Sigmoid colon (tissue), 4 donors: ENCODE results near the gene DAGLA.

Experiments used
- EP300 ChIP-seq, 4 donors: sonication (generic); formaldehyde crosslinking; IDR thresholded peaks; one replicate each; pipeline ENCODE4 v1.6.1; 2017; ENCODE audit warnings: antibody characterized with exemption in 4 of 4
- POLR2A ChIP-seq, 2 donors: fragments of 450-650 bp; IDR thresholded peaks; one replicate each; pipeline ENCODE4 v1.6.1; 2016; ENCODE audit warnings: antibody characterized with exemption in 2 of 2, mild to moderate bottlenecking in 2 of 2, moderate library complexity in 2 of 2
- POLR2AphosphoS5 ChIP-seq, 4 donors: sonication (generic); formaldehyde crosslinking; IDR thresholded peaks; one replicate each; pipeline ENCODE4 v1.6.1; 2017; ENCODE audit warnings: antibody characterized with exemption in 4 of 4
- TF ChIP-seq, protein P1 (sequence below), 4 experiments: fragments of 450-650 bp in 3 of 4; fragments of 200-600 bp in 1 of 4; IDR thresholded peaks; one replicate each; pipeline ENCODE4 v1.5.1; 2016 to 2019; ENCODE audit warnings: antibody characterized with exemption in 4 of 4, mild to moderate bottlenecking in 3 of 4, moderate library complexity in 2 of 4

DNA sequence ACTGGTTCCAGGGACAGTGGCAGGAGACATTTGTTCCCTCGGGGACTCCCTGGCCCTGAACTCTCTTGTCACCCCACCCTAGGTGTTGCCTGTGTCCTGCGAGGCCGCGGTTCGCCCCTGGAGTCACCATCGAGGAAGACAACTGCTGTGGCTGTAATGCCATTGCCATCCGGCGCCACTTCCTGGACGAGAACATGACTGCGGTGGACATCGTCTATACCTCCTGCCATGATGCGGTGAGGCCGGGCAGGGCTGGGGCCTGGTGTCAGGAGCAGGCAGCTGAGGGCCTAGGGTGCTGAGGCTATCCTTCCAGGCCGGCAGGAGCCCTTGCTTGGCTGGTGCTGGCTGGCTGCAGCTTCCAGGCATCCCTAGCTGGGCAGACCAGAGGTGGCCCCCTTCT lies 54.6 kb downstream of the DAGLA start:
- TF ChIP-seq, protein P1, sequence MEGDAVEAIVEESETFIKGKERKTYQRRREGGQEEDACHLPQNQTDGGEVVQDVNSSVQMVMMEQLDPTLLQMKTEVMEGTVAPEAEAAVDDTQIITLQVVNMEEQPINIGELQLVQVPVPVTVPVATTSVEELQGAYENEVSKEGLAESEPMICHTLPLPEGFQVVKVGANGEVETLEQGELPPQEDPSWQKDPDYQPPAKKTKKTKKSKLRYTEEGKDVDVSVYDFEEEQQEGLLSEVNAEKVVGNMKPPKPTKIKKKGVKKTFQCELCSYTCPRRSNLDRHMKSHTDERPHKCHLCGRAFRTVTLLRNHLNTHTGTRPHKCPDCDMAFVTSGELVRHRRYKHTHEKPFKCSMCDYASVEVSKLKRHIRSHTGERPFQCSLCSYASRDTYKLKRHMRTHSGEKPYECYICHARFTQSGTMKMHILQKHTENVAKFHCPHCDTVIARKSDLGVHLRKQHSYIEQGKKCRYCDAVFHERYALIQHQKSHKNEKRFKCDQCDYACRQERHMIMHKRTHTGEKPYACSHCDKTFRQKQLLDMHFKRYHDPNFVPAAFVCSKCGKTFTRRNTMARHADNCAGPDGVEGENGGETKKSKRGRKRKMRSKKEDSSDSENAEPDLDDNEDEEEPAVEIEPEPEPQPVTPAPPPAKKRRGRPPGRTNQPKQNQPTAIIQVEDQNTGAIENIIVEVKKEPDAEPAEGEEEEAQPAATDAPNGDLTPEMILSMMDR (IDR thresholded peaks at IDR 0.05), result no peak
- TF ChIP-seq POLR2A (IDR thresholded peaks at IDR 0.05) (no peak), POLR2AphosphoS5 (IDR thresholded peaks at IDR 0.05) (no peak), EP300 (IDR thresholded peaks at IDR 0.05) (no peak)
